Right atrium auricular region (tissue), 2 donors: ENCODE measurements around the gene CUTC. TPM values are rescaled to one million over a fixed set of nuclear protein-coding genes. Genes with fewer than 3 reads are reported as not detected.

Experiments
- DNase-seq: peaks from one replicate; pipeline ENCODE4 v3.0.0-alpha.2; 2019; ENCODE audit warnings: low spot score
- H3K27ac ChIP-seq, 2 donors: fragments of 200-600 bp; sonication (generic); 1 replicate in 1 of 2; 2 replicates in 1 of 2; pipeline ENCODE4 v1.5.1; 2016 to 2019
- H3K27me3 ChIP-seq, 2 donors: fragments of 200-600 bp; sonication (generic); one replicate each; pipeline versions ENCODE4 v1.5.1 to v1.6.0; 2017 to 2019
- H3K36me3 ChIP-seq: fragments of 200-600 bp; sonication (generic); one replicate; pipeline ENCODE4 v1.5.1; 2016
- H3K4me1 ChIP-seq, 2 donors: fragments of 200-600 bp; sonication (generic); one replicate each; pipeline versions ENCODE4 v1.5.1 to v1.6.0; 2017 to 2019
- H3K4me3 ChIP-seq, 2 donors: fragments of 200-600 bp; sonication (generic); 1 replicate in 1 of 2; 2 replicates in 1 of 2; pipeline ENCODE4 v1.5.1; 2017 to 2019; ENCODE audit warnings: mild to moderate bottlenecking in 1 of 2, moderate library complexity in 1 of 2
- H3K9me3 ChIP-seq, 2 donors: fragments of 200-600 bp; sonication (generic); one replicate each; pipeline ENCODE4 v1.5.1; 2019
- total RNA-seq, 2 donors: library from RNA; depleted of rRNA; stranded (reverse); fragments of >200 nt; gene quantifications; one replicate each; pipeline ENCODE4 v1.1.0, GENCODE V29; 2016
- TF ChIP-seq, protein P1 (sequence below), 2 donors: fragments of 200-600 bp; sonication (generic); IDR thresholded peaks; one replicate each; pipeline ENCODE4 v1.5.1; 2019; ENCODE audit warnings: antibody characterized with exemption in 2 of 2

CUTC gene
- total RNA-seq, 2 donors from 2014 or later, result 29.0 to 37.5 TPM

DNA sequence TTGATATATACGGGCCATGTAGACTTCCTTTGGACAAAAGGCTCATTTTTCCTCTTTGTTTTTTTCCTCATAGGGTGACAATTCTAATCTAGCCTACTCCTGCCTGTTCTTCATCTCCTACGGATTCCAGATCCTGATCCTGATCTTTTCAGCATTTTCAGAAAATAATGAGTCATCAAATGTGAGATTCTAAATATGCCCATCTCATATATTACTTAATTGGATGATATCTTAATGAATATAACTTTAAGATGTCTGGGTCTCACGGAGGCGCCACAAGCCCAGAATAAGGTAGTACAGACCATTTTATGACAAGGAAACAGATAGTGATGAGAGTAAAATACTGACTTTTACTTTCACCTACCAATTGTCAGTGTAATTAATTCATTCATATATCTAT lies 61.8 kb downstream of the CUTC start:
- no peak overlapping the region for H3K4me3 ChIP-seq
- no peaks in the 10 kb centered on the region for H3K36me3 ChIP-seq
- H3K27me3 ChIP-seq, result no peaks in the 10 kb centered on the region
- H3K27ac ChIP-seq, result no peak overlapping the region
- H3K9me3 ChIP-seq, result no peaks in the 10 kb centered on the region
- H3K4me1 ChIP-seq, result no peaks in the 10 kb centered on the region
- DNase-seq, result no peak
- TF ChIP-seq, protein P1, sequence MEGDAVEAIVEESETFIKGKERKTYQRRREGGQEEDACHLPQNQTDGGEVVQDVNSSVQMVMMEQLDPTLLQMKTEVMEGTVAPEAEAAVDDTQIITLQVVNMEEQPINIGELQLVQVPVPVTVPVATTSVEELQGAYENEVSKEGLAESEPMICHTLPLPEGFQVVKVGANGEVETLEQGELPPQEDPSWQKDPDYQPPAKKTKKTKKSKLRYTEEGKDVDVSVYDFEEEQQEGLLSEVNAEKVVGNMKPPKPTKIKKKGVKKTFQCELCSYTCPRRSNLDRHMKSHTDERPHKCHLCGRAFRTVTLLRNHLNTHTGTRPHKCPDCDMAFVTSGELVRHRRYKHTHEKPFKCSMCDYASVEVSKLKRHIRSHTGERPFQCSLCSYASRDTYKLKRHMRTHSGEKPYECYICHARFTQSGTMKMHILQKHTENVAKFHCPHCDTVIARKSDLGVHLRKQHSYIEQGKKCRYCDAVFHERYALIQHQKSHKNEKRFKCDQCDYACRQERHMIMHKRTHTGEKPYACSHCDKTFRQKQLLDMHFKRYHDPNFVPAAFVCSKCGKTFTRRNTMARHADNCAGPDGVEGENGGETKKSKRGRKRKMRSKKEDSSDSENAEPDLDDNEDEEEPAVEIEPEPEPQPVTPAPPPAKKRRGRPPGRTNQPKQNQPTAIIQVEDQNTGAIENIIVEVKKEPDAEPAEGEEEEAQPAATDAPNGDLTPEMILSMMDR (IDR thresholded peaks at IDR 0.05), result no peak

DNA sequence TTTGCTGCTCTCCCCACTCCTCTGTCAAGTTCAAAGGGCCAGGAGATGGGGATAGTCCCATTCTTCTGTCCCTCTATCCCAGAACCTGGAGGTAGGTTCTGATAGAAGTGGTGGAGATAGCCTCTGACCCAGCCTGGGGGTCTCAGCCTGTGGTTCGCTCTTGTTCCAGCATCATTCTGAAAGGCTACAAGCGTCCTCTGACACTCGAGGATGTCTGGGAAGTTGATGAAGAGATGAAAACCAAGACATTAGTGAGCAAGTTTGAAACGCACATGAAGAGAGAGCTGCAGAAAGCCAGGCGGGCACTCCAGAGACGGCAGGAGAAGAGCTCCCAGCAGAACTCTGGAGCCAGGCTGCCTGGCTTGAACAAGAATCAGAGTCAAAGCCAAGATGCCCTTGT lies 64.9 kb downstream of the CUTC start:
- TF ChIP-seq, protein P1 (IDR thresholded peaks at IDR 0.05), result no peak
- H3K27ac ChIP-seq, result no peak overlapping the region
- no peak overlapping the region for H3K4me3 ChIP-seq
- DNase-seq, result no peak
- no peaks in the 10 kb centered on the region for H3K9me3 ChIP-seq
- no peaks in the 10 kb centered on the region for H3K4me1 ChIP-seq
- no peaks in the 10 kb centered on the region for H3K36me3 ChIP-seq
- H3K27me3 ChIP-seq, result no peaks in the 10 kb centered on the region

DNA sequence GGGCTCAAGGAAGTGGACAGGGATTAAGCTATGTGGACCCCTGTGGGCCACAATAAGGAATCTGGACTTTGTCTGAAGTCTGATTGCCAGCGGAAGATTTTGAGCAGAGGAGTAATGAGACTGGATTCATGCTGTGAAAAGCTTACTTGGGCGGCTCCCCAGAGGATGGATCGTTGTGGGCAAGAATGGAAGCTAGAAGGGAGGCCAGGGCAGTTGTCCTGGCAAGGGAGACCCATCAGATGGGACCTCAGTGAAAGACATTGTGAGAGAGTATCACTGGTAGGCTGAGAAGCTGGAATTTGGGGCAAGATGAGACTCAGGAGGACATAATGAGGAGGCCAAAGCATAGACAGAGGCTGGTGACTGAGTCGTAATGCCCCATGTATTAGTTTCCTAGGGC lies 66.0 kb downstream of the CUTC start:
- H3K36me3 ChIP-seq, result no peaks in the 10 kb centered on the region
- TF ChIP-seq, protein P1 (IDR thresholded peaks at IDR 0.05), result no peak
- H3K27ac ChIP-seq, result no peak overlapping the region
- H3K4me1 ChIP-seq, result no peaks in the 10 kb centered on the region
- no peaks in the 10 kb centered on the region for H3K9me3 ChIP-seq
- H3K27me3 ChIP-seq, result no peaks in the 10 kb centered on the region
- DNase-seq, result no peak
- H3K4me3 ChIP-seq, result no peak overlapping the region

DNA sequence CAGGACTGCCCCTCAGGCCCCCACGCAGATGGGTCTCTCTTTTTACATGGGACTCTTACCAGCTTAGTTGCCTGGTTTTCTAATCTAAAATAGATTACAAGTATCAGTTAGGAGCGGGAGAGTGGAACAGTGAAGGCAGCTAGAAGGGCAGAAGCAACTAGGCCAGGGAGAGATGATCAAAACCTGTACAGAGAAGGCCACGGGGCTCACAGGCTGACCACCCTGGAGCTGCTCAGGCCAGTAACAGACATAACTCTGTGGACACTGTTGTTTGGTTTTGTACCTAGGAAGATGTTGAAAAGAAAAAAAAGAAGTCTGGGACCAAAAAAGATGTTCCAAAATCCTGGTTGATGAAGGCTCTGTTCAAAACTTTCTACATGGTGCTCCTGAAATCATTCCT lies 66.9 kb downstream of the CUTC start:
- Histone ChIP-seq H3K36me3 (no peaks in the 10 kb centered on the region), H3K4me1 (no peaks in the 10 kb centered on the region), H3K9me3 (no peaks in the 10 kb centered on the region), H3K27ac (no peak overlapping the region), H3K4me3 (no peak overlapping the region), H3K27me3 (no peaks in the 10 kb centered on the region)
- no peak for DNase-seq
- TF ChIP-seq, protein P1 (IDR thresholded peaks at IDR 0.05), result no peak

DNA sequence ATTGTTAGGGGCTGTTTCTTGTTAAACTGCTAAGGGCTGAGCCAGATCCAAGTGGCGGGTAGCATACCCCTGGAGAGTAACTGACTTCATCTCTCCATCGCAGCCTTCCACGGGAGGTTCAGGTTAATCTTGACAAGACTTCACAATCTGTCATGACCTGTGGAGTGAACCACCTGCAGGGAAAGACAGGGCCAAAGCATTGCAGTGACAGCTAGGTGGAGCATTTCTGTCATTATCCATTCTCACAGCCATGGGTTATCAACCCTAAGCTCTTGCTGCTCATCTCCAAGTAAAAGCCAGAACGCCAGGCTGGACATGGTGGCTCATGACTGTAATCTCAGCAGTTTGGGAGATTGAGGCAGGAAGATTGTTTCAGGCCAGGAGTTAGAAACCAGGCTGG lies 67.6 kb downstream of the CUTC start:
- DNase-seq, result no peak
- H3K27ac ChIP-seq, result no peak overlapping the region
- H3K27me3 ChIP-seq, result no peaks in the 10 kb centered on the region
- no peak overlapping the region for H3K4me3 ChIP-seq
- H3K9me3 ChIP-seq, result no peaks in the 10 kb centered on the region
- H3K36me3 ChIP-seq, result no peaks in the 10 kb centered on the region
- H3K4me1 ChIP-seq, result no peaks in the 10 kb centered on the region
- TF ChIP-seq, protein P1 (IDR thresholded peaks at IDR 0.05), result no peak

DNA sequence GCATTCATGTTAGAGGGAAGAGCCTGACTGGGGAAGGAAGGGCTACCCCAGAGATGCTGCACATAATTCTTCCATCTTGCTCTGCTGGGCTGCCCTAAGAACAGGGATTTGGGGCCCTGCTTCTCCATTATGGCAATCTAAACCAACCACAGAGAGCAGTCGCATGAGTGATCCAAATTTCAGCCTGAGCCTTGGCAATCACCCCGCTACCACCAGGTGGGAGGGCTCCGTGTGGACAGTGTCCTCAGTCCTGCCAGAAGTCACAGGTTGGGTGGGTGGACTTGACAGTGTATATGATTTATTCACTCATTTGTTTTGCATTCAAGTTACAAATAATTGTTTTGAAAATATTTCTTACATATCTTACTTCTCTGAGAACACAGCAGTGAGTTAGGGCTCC lies 72.4 kb downstream of the CUTC start:
- Histone ChIP-seq H3K27ac (no peak overlapping the region), H3K36me3 (no peaks in the 10 kb centered on the region), H3K9me3 (no peaks in the 10 kb centered on the region), H3K4me3 (no peak overlapping the region), H3K4me1 (no peaks in the 10 kb centered on the region), H3K27me3 (no peaks in the 10 kb centered on the region)
- DNase-seq, result no peak
- TF ChIP-seq, protein P1 (IDR thresholded peaks at IDR 0.05), result no peak
